HepG2 (cell line): ENCODE measurements around the gene SERTAD3. TPM values are rescaled to one million over a fixed set of nuclear protein-coding genes. Genes with fewer than 3 reads are reported as not detected.
A peak's percentile ranks its signal among the peaks of the same experiment; 100 is the strongest.

Experiments
- ATAC-seq: fragments of 200-7000 bp; cut with Tn5 transposase; 3 replicates; pipeline ENCODE4 v1.9.1; 2020; ENCODE audit warnings: mild to moderate bottlenecking, moderate library complexity
- BruUV-seq: library from RNA; stranded (reverse); fragments of 400-500 nt; replicated peaks from 2 replicates; lab custom pipeline; 2021; lab: Mats Ljungman, UMichigan
- CTCF ChIA-PET: fragments of 300-600 bp; formaldehyde crosslinking; extraction: SDS; loops from one replicate; lab custom pipeline; 2021; ENCODE audit warnings: low total read pairs, inconsistent platforms, low intra/inter-chr PET ratio; lab: Yijun Ruan, JAX
- POLR2A ChIA-PET: fragments of 350-600 bp; sonication (Branson Sonifier 250); formaldehyde crosslinking; loops from one replicate; lab custom pipeline; 2020; ENCODE audit warnings: antibody characterized with exemption, inconsistent platforms; lab: Yijun Ruan, JAX
- DNase-seq: peaks from one replicate; pipeline ENCODE4 v3.0.0-alpha.2; 2015; ENCODE audit warnings: low spot score
- FAIRE-seq: peaks from 3 replicates; lab custom pipeline; 2011; peaks lifted over from hg19 to GRCh38; lab: Jason Lieb, UNC
- H2AFZ ChIP-seq: one replicate; pipeline ENCODE4 v1.6.1; 2011; ENCODE audit warnings: low read length, inconsistent platforms
- H3K27ac ChIP-seq: fragments of 300-600 bp; 3 replicates; pipeline ENCODE4 v1.8.0; 2011; ENCODE audit warnings: mixed run types, mild to moderate bottlenecking, mixed read lengths, low read length, inconsistent platforms; ENCODE audit not compliant: insufficient read depth; ENCODE audit errors: extremely low read length
- H3K27me3 ChIP-seq, 2 experiments: fragments of 200-600 bp in 1 of 2; 2 replicates in 1 of 2; 3 replicates in 1 of 2; pipeline versions ENCODE4 v1.6.0 to v1.8.0; 2011; ENCODE audit warnings: low read length in 2 of 2, mild to moderate bottlenecking in 2 of 2, moderate library complexity in 2 of 2, inconsistent platforms in 1 of 2; ENCODE audit not compliant: insufficient read depth in 2 of 2, control insufficient read depth in 1 of 2
- H3K36me3 ChIP-seq, 2 experiments: fragments of 200-600 bp in 1 of 2; replicated peaks in 1 of 2; 2 replicates in 1 of 2; 3 replicates in 1 of 2; pipeline versions ENCODE4 v1.5.1 to v1.8.0; 2011; ENCODE audit warnings: low read length in 2 of 2, inconsistent platforms in 1 of 2; ENCODE audit not compliant: insufficient read depth in 2 of 2, control insufficient read depth in 1 of 2
- H3K4me1 ChIP-seq: 2 replicates; pipeline ENCODE4 v1.5.1; 2012; ENCODE audit warnings: low read length, inconsistent platforms; ENCODE audit not compliant: insufficient read depth
- H3K4me2 ChIP-seq: 2 replicates; pipeline ENCODE4 v1.6.0; 2011; ENCODE audit warnings: low read depth, low read length, inconsistent platforms
- H3K4me3 ChIP-seq, 3 experiments: fragments of 200-600 bp in 1 of 3; sonication (generic), shearing (Covaris generic) in 1 of 3; replicated peaks in 1 of 3; 2 replicates each; pipeline ENCODE4 v1.5.1; 2011 to 2016; ENCODE audit warnings: low read length in 3 of 3, inconsistent platforms in 2 of 3, low read depth in 2 of 3, mild to moderate bottlenecking in 2 of 3, control low read depth in 1 of 3, mixed read lengths in 1 of 3; ENCODE audit not compliant: insufficient read depth in 1 of 3
- H3K79me2 ChIP-seq: one replicate; pipeline ENCODE4 v1.6.1; 2011; ENCODE audit warnings: low read length, inconsistent platforms; ENCODE audit not compliant: insufficient read depth
- H3K9ac ChIP-seq: 2 replicates; pipeline ENCODE4 v1.6.0; 2011; ENCODE audit warnings: mild to moderate bottlenecking, low read depth, low read length, inconsistent platforms; ENCODE audit not compliant: insufficient read depth
- H3K9me3 ChIP-seq: 2 replicates; pipeline ENCODE4 v1.5.1; 2012; ENCODE audit warnings: mild to moderate bottlenecking, low read length
- H4K20me1 ChIP-seq: 2 replicates; pipeline ENCODE4 v1.6.0; 2011; ENCODE audit warnings: inconsistent platforms, mild to moderate bottlenecking, low read length, moderate library complexity; ENCODE audit not compliant: insufficient read depth
- DPF2 ChIP-seq: sonication (generic); formaldehyde crosslinking; IDR thresholded peaks from 2 replicates; pipeline ENCODE4 v1.4.0; 2020; ENCODE audit warnings: mild to moderate bottlenecking, low read depth, missing genetic modification reagents, borderline replicate concordance
- EZH2 ChIP-seq: conservative IDR thresholded peaks from 2 replicates; pipeline ENCODE4 v1.6.1; 2012; ENCODE audit warnings: mild to moderate bottlenecking, low read depth, low read length, moderate library complexity
- MAZ ChIP-seq, 2 experiments: sonication (generic) in 1 of 2; formaldehyde crosslinking in 1 of 2; IDR thresholded peaks; 2 replicates each; pipeline versions ENCODE4 v1.5.0 to v1.6.1; 2012 to 2020; ENCODE audit warnings: low read depth in 2 of 2, mild to moderate bottlenecking in 2 of 2, borderline replicate concordance in 1 of 2, improper control_type of control experiment in 1 of 2, low read length in 1 of 2, missing genetic modification reagents in 1 of 2, moderate library complexity in 1 of 2
- MXI1 ChIP-seq: IDR thresholded peaks from 3 replicates; pipeline ENCODE4 v1.6.1; 2012; ENCODE audit warnings: low read depth, low read length, inconsistent platforms, borderline replicate concordance
- MYC ChIP-seq: sonication (generic); formaldehyde crosslinking; IDR thresholded peaks from 2 replicates; pipeline ENCODE4 v1.9.0; 2021; ENCODE audit warnings: missing genetic modification reagents, borderline replicate concordance
- NR2F1 ChIP-seq, 2 experiments: fragments of 450-650 bp in 1 of 2; formaldehyde crosslinking in 1 of 2; IDR thresholded peaks; 2 replicates each; pipeline versions ENCODE4 v1.5.0 to v1.6.1; 2016 to 2020; ENCODE audit warnings: mild to moderate bottlenecking in 1 of 2, missing compliant biosample characterization in 1 of 2, missing genetic modification reagents in 1 of 2, moderate library complexity in 1 of 2
- RARG ChIP-seq: sonication (generic); formaldehyde crosslinking; IDR thresholded peaks from 2 replicates; pipeline ENCODE4 v1.4.0; 2020; ENCODE audit warnings: low read depth, mild to moderate bottlenecking, missing genetic modification reagents
- SP5 ChIP-seq: IDR thresholded peaks from 2 replicates; pipeline ENCODE4 v1.6.1; 2016; ENCODE audit warnings: low read depth, borderline replicate concordance
- TBX2 ChIP-seq: sonication (generic); formaldehyde crosslinking; IDR thresholded peaks from 2 replicates; pipeline ENCODE4 v1.5.0; 2020; ENCODE audit warnings: missing genetic modification reagents, mild to moderate bottlenecking, borderline replicate concordance
- TGIF2 ChIP-seq: IDR thresholded peaks from 2 replicates; pipeline ENCODE4 v1.6.1; 2016; ENCODE audit warnings: control low read depth, missing compliant biosample characterization
- ZIK1 ChIP-seq: sonication (generic); formaldehyde crosslinking; IDR thresholded peaks from 2 replicates; pipeline ENCODE4 v1.5.0; 2020; ENCODE audit warnings: mild to moderate bottlenecking, low read depth, missing genetic modification reagents, borderline replicate concordance
- ZNF546 ChIP-seq: sonication (generic); formaldehyde crosslinking; conservative IDR thresholded peaks from 2 replicates; pipeline ENCODE4 v1.8.1; 2023; ENCODE audit warnings: mild to moderate bottlenecking, missing genetic modification reagents
- ZNF790 ChIP-seq: sonication (generic); formaldehyde crosslinking; IDR thresholded peaks from 2 replicates; pipeline ENCODE4 v1.8.0; 2022; ENCODE audit warnings: missing genetic modification reagents, mild to moderate bottlenecking, borderline replicate concordance
- WGBS: methylation state at CpG from one replicate; pipeline ENCODE4 v1.1.6; 2017; ENCODE audit warnings: low lambda C conversion rate; 5-methylcytosine and 5-hydroxymethylcytosine counted together
- in situ Hi-C: cut with HindIII; loops from 2 replicates; pipeline ENCODE4 v1.10.0; 2017; ENCODE audit warnings: low pct_unique_long_range_greater_than_20kb; ENCODE audit not compliant: extremely low pct_ligation_motif_present
- intact Hi-C: fragments of 100-400 bp; cut with micrococcal nuclease; formaldehyde crosslinking; loops from one replicate; pipeline ENCODE4 v1.10.0; 2022; ENCODE audit not compliant: unreplicated experiment
- polyA plus RNA-seq, 8 experiments: library from polyadenylated mRNA; depleted of rRNA in 3 of 8; stranded (reverse) in 7 of 8; unstranded in 1 of 8; fragments of >200 nt; fragmentation: Illumina TruSeq in 4 of 8; extraction: Trizol in 4 of 8; gene quantifications; 2 replicates each; pipeline versions ENCODE4 v1.2.1 to v1.2.3, GENCODE V29; 2011 to 2016; ENCODE audit warnings: low read depth in 4 of 8, missing spikeins in 1 of 8, mixed read lengths in 1 of 8; ENCODE audit not compliant: insufficient read depth in 1 of 8
- total RNA-seq, 5 experiments: library from RNA; depleted of rRNA; stranded (reverse); fragments of >200 nt; fragmentation: Illumina TruSeq; extraction: Trizol; gene quantifications; 2 replicates each; pipeline ENCODE4 v1.2.3, GENCODE V29; 2016; ENCODE audit warnings: low read depth in 1 of 5
- TF ChIP-seq, protein P1 (sequence below): sonication (generic); formaldehyde crosslinking; IDR thresholded peaks from 2 replicates; pipeline ENCODE4 v1.5.0; 2020; ENCODE audit warnings: missing genetic modification reagents
- TF ChIP-seq, protein P2 (sequence below): sonication (generic); formaldehyde crosslinking; IDR thresholded peaks from 2 replicates; pipeline ENCODE4 v1.5.1; 2020; ENCODE audit warnings: missing genetic modification reagents, mild to moderate bottlenecking, borderline replicate concordance
- TF ChIP-seq, protein P3 (sequence below): sonication (generic); formaldehyde crosslinking; IDR thresholded peaks from 2 replicates; pipeline ENCODE4 v1.4.0; 2020; ENCODE audit warnings: mild to moderate bottlenecking, missing genetic modification reagents
- TF ChIP-seq, protein P4 (sequence below): sonication (generic); formaldehyde crosslinking; IDR thresholded peaks from 2 replicates; pipeline ENCODE4 v1.5.0; 2020; ENCODE audit warnings: missing genetic modification reagents

Gene SERTAD3
- total and polyA plus RNA-seq, 2 of the 13 experiments (the other 11 are each of a cell fraction or from before 2014, with no cell fraction given), result 9.6 to 16.9 TPM

DNA sequence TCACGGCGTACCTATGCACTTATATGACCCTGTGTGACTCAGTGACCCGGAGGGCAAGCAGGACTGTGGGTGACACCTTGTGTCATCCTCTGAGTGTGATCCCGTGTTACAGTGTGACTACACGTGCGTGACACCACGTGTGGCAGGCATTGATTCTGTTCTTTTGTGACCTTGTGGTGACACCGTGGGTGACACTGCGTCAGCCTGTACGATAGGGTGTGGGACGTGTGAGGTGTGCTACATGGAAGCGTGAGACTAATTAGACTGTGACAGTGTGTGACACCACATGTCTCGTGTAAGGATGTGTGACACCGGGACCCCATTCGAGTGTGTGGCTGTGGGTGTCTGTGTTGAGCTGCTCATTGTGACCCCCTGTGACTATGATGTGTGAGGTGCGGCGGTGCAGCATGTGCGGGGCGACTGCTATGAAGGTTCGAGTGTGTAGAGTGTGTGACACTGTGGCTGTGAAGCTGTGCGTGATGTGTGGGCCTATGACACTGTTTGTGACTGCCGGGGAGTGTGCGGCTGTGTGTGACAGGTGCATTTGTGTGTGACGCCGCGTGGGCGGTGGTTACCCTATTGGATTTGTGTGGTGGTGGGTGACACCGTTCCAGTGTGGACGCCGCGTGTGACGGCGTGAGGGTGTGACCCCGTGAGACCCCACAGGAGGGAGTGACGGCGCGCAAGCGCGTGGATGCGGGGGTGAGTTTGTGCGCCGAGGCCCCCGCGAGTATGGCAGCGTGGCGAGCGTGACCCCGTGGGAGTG lies 22.3 kb upstream of the SERTAD3 start:
- intact Hi-C loops, result loop anchor here (10.0 kb wide), 1 partner anchor 58 kb away; no protein-coding TSS in a partner anchor
- Histone ChIP-seq H3K79me2 (no peaks in the 10 kb centered on the region), H3K4me3 (peak overlapping the region; percentile 44 to 75 (median 62)), H3K27ac (no peak overlapping the region), H3K9me3 (no peaks in the 10 kb centered on the region), H4K20me1 (no peaks in the 10 kb centered on the region), H3K9ac (peak overlapping the region; percentile 37; the same call in 1 of the 2 replicates), H3K36me3 (no peaks in the 10 kb centered on the region), H2AFZ (no peak overlapping the region), H3K4me2 (peak overlapping the region; percentile 99), H3K4me1 (peaks cover 44% of the 10 kb centered on the region), H3K27me3 (peaks cover 1 to 17% of the 10 kb centered on the region in 2 experiments; a peak in 3 of 5 replicates)
- FAIRE-seq (no peak), ATAC-seq (peak; percentile 11), DNase-seq (no peak)
- CTCF ChIA-PET, result interaction anchor here (0.7 kb wide), 1 partner anchor 46 kb away, joined by 3 read pairs; no protein-coding TSS in a partner anchor
- POLR2A ChIA-PET, result interaction anchor here (0.7 to 5.5 kb wide), 15 partner anchors 11 to 973 kb away, joined by 3 to 47 read pairs (median 6); partner anchors contain the start of genes C19orf47, PLD3, SERTAD1 and SERTAD3
- WGBS, result 4% methylated on average over 29 of the region's 48 CpGs
- no TSS peak for BruUV-seq
- in situ Hi-C loops, result no loop called here
- 0 out of 2 replicates have a peak, but pooled peaks have one; percentile 69 for TF ChIP-seq ZIK1
- no peak for TF ChIP-seq DPF2 (CRISPR knock-in tag)
- no peak for TF ChIP-seq MAZ (IDR thresholded peaks at IDR 0.05; ENCODE audit: borderline replicate concordance, low read depth, low read length)
- TF ChIP-seq MAZ (CRISPR knock-in tag; IDR thresholded peaks at IDR 0.05; ENCODE audit: low read depth), result peak; percentile 37; the same call in 1 of the 2 replicates
- peak; percentile 83; the same call in 1 of the 2 replicates for TF ChIP-seq EZH2
- TF ChIP-seq, protein P1, sequence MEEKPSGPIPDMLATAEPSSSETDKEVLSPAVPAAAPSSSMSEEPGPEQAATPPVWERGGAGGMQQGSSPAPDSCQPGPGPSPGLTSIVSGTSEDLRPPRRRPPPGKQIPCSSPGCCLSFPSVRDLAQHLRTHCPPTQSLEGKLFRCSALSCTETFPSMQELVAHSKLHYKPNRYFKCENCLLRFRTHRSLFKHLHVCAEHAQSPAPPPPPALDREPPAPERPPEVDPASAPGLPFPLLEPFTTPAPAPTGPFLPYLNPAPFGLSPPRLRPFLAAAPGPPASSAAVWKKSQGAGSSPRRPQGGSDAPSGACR (CRISPR knock-in tag), result peak; percentile 58; the same call in 1 of the 2 replicates
- TF ChIP-seq, protein P2, sequence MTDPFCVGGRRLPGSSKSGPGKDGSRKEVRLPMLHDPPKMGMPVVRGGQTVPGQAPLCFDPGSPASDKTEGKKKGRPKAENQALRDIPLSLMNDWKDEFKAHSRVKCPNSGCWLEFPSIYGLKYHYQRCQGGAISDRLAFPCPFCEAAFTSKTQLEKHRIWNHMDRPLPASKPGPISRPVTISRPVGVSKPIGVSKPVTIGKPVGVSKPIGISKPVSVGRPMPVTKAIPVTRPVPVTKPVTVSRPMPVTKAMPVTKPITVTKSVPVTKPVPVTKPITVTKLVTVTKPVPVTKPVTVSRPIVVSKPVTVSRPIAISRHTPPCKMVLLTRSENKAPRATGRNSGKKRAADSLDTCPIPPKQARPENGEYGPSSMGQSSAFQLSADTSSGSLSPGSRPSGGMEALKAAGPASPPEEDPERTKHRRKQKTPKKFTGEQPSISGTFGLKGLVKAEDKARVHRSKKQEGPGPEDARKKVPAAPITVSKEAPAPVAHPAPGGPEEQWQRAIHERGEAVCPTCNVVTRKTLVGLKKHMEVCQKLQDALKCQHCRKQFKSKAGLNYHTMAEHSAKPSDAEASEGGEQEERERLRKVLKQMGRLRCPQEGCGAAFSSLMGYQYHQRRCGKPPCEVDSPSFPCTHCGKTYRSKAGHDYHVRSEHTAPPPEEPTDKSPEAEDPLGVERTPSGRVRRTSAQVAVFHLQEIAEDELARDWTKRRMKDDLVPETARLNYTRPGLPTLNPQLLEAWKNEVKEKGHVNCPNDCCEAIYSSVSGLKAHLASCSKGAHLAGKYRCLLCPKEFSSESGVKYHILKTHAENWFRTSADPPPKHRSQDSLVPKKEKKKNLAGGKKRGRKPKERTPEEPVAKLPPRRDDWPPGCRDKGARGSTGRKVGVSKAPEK (CRISPR knock-in tag), result 0 out of 2 replicates have a peak, but pooled peaks have one; percentile 53
- TF ChIP-seq, protein P3, sequence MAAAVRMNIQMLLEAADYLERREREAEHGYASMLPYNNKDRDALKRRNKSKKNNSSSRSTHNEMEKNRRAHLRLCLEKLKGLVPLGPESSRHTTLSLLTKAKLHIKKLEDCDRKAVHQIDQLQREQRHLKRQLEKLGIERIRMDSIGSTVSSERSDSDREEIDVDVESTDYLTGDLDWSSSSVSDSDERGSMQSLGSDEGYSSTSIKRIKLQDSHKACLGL (CRISPR knock-in tag), result 0 out of 2 replicates have a peak, but pooled peaks have one; percentile 17
- TF ChIP-seq TBX2, result peak; percentile 45; the same call in 1 of the 2 replicates
- TF ChIP-seq MXI1, result peak; percentile 22; the same call in 1 of the 3 replicates
- no peak for TF ChIP-seq TGIF2 (CRISPR knock-in tag)
- TF ChIP-seq RARG (CRISPR knock-in tag), result no peak
- TF ChIP-seq, protein P4, sequence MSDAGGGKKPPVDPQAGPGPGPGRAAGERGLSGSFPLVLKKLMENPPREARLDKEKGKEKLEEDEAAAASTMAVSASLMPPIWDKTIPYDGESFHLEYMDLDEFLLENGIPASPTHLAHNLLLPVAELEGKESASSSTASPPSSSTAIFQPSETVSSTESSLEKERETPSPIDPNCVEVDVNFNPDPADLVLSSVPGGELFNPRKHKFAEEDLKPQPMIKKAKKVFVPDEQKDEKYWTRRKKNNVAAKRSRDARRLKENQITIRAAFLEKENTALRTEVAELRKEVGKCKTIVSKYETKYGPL (CRISPR knock-in tag), result no peak
- TF ChIP-seq SP5, result no peak
- no peak for TF ChIP-seq MYC
- no peak for TF ChIP-seq ZNF546 (CRISPR knock-in tag)
- TF ChIP-seq NR2F1 (CRISPR knock-in tag; IDR thresholded peaks at IDR 0.05), result peak in 1 of 2 experiments; percentile 7; a peak in 1 of 4 replicates
- TF ChIP-seq ZNF790 (CRISPR knock-in tag), result 0 out of 2 replicates have a peak, but pooled peaks have one; percentile 3
